WTC11 (cell line): ENCODE results near the gene PON1. TPM values are rescaled to one million over a fixed set of nuclear protein-coding genes. Genes with fewer than 3 reads are reported as not detected.

Source experiments
- ATAC-seq: fragments of 200-7000 bp; cut with Tn5 transposase; 2 replicates; pipeline ENCODE4 v1.10.0; 2021; ENCODE audit warnings: mild to moderate bottlenecking, moderate library complexity
- CTCF ChIA-PET: fragments of 300-600 bp; sonication (Branson Sonifier 250); formaldehyde crosslinking; loops from one replicate; lab custom pipeline; 2021; ENCODE audit warnings: antibody characterized with exemption; lab: Charles Lee
- POLR2A ChIA-PET: fragments of 350-600 bp; sonication (Branson Sonifier 250); formaldehyde crosslinking; loops from one replicate; lab custom pipeline; 2021; ENCODE audit warnings: antibody characterized with exemption; lab: Charles Lee
- DNase-seq: peaks from one replicate; pipeline ENCODE4 v3.0.0; 2021; ENCODE audit warnings: low spot score
- H3K27ac Mint-ChIP-seq: 2 replicates; pipeline ENCODE4 v1.8.0; 2021; ENCODE audit warnings: mixed read lengths
- H3K27me3 Mint-ChIP-seq: 2 replicates; pipeline ENCODE4 v1.8.0; 2021; ENCODE audit warnings: low read depth, mild to moderate bottlenecking, moderate library complexity, mixed read lengths
- H3K36me3 Mint-ChIP-seq: 2 replicates; pipeline ENCODE4 v1.8.0; 2021; ENCODE audit warnings: mixed read lengths
- H3K4me1 Mint-ChIP-seq: 2 replicates; pipeline ENCODE4 v1.8.0; 2022; ENCODE audit warnings: mixed read lengths
- H3K4me3 Mint-ChIP-seq: 2 replicates; pipeline ENCODE4 v1.8.0; 2021; ENCODE audit warnings: mild to moderate bottlenecking, moderate library complexity, mixed read lengths
- H3K9me3 Mint-ChIP-seq: 2 replicates; pipeline ENCODE4 v1.8.0; 2021; ENCODE audit warnings: mixed read lengths
- ATF2 ChIP-seq: sonication (generic); formaldehyde crosslinking; IDR thresholded peaks from 2 replicates; pipeline ENCODE4 v1.8.1; 2022; ENCODE audit warnings: low read depth, missing genetic modification reagents, borderline replicate concordance
- CDX4 ChIP-seq: fragments of 250-450 bp; sonication (Bioruptor Pico); IDR thresholded peaks from 2 replicates; pipeline ENCODE4 v1.9.0; 2021; ENCODE audit warnings: moderate library complexity, mild to moderate bottlenecking, inconsistent platforms, borderline replicate concordance
- CREM ChIP-seq: sonication (generic); formaldehyde crosslinking; IDR thresholded peaks from 2 replicates; pipeline ENCODE4 v1.8.1; 2022; ENCODE audit warnings: mild to moderate bottlenecking, missing genetic modification reagents, moderate library complexity
- ETV6 ChIP-seq: sonication (generic); formaldehyde crosslinking; IDR thresholded peaks from 2 replicates; pipeline ENCODE4 v1.8.1; 2022; ENCODE audit warnings: mild to moderate bottlenecking, missing genetic modification reagents
- GABPB1 ChIP-seq: sonication (generic); formaldehyde crosslinking; IDR thresholded peaks from 2 replicates; pipeline ENCODE4 v1.8.1; 2023; ENCODE audit warnings: mild to moderate bottlenecking, missing genetic modification reagents
- OVOL2 ChIP-seq: fragments of 250-450 bp; sonication (Bioruptor Pico); IDR thresholded peaks from 2 replicates; pipeline ENCODE4 v1.9.0; 2021; ENCODE audit warnings: mild to moderate bottlenecking, borderline replicate concordance
- PREB ChIP-seq: sonication (generic); formaldehyde crosslinking; IDR thresholded peaks from 2 replicates; pipeline ENCODE4 v1.8.1; 2022; ENCODE audit warnings: mild to moderate bottlenecking, missing genetic modification reagents, moderate library complexity, borderline replicate concordance
- RELA ChIP-seq: sonication (generic); formaldehyde crosslinking; IDR thresholded peaks from 2 replicates; pipeline ENCODE4 v1.8.1; 2022; ENCODE audit warnings: missing genetic modification reagents, mild to moderate bottlenecking, borderline replicate concordance
- ZNF423 ChIP-seq: fragments of 250-450 bp; sonication (Bioruptor Pico); IDR thresholded peaks from 2 replicates; pipeline ENCODE4 v2.1.2; 2022; ENCODE audit warnings: mild to moderate bottlenecking, moderate library complexity
- ZNF512 ChIP-seq: sonication (generic); formaldehyde crosslinking; IDR thresholded peaks from 2 replicates; pipeline ENCODE4 v1.8.1; 2022; ENCODE audit warnings: missing genetic modification reagents, borderline replicate concordance
- total RNA-seq: library from RNA; stranded (reverse); gene quantifications from 3 replicates; pipeline ENCODE4 v1.2.3, GENCODE V29; 2021
- TF ChIP-seq, protein P1 (sequence below): fragments of 250-450 bp; sonication (Bioruptor Pico); IDR thresholded peaks from 2 replicates; pipeline ENCODE4 v1.8.0; 2021; ENCODE audit warnings: mild to moderate bottlenecking
- TF ChIP-seq, protein P2 (sequence below): sonication (generic); formaldehyde crosslinking; IDR thresholded peaks from 2 replicates; pipeline ENCODE4 v1.8.0; 2023; ENCODE audit warnings: missing genetic modification reagents, mild to moderate bottlenecking, borderline replicate concordance
- TF ChIP-seq, protein P3 (sequence below): sonication (generic); formaldehyde crosslinking; conservative IDR thresholded peaks from 2 replicates; pipeline ENCODE4 v1.8.1; 2022; ENCODE audit warnings: mild to moderate bottlenecking, missing genetic modification reagents
- TF ChIP-seq, protein P4 (sequence below): sonication (generic); formaldehyde crosslinking; IDR thresholded peaks from 2 replicates; pipeline ENCODE4 v1.8.0; 2022; ENCODE audit warnings: missing genetic modification reagents
- TF ChIP-seq, protein P5 (sequence below): fragments of 250-450 bp; sonication (Bioruptor Pico); IDR thresholded peaks from 2 replicates; pipeline ENCODE4 v2.1.2; 2022; ENCODE audit warnings: mild to moderate bottlenecking, moderate library complexity

The PON1 gene
- total RNA-seq, 1 experiment from 2014 or later, result 0.26 TPM

DNA sequence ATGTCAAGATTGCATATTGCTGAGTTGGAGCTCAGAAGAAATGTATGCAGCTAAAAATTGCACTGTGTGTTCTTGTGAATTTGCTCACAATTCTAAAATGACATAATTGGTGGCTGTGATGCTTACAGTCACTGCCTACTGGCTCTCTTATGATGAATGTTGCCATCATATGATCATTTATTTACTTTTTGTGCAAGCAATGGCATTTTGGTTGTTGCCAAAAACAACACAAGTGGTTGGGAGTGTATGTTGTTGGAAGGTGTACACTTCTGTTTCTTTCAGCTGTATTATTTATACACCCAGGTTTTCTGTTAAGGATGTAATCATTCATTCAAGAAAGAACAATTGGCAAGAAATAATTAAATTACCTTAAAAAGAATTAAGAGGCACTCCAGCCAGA, 28.9 kb downstream of the PON1 start:
- H3K4me3 Mint-ChIP-seq, result no peak overlapping the region
- POLR2A ChIA-PET, result no interaction called here
- DNase-seq, result no peak
- TF ChIP-seq, protein P1, sequence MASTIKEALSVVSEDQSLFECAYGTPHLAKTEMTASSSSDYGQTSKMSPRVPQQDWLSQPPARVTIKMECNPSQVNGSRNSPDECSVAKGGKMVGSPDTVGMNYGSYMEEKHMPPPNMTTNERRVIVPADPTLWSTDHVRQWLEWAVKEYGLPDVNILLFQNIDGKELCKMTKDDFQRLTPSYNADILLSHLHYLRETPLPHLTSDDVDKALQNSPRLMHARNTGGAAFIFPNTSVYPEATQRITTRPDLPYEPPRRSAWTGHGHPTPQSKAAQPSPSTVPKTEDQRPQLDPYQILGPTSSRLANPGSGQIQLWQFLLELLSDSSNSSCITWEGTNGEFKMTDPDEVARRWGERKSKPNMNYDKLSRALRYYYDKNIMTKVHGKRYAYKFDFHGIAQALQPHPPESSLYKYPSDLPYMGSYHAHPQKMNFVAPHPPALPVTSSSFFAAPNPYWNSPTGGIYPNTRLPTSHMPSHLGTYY (CRISPR knock-in tag), result no peak
- TF ChIP-seq, protein P2, sequence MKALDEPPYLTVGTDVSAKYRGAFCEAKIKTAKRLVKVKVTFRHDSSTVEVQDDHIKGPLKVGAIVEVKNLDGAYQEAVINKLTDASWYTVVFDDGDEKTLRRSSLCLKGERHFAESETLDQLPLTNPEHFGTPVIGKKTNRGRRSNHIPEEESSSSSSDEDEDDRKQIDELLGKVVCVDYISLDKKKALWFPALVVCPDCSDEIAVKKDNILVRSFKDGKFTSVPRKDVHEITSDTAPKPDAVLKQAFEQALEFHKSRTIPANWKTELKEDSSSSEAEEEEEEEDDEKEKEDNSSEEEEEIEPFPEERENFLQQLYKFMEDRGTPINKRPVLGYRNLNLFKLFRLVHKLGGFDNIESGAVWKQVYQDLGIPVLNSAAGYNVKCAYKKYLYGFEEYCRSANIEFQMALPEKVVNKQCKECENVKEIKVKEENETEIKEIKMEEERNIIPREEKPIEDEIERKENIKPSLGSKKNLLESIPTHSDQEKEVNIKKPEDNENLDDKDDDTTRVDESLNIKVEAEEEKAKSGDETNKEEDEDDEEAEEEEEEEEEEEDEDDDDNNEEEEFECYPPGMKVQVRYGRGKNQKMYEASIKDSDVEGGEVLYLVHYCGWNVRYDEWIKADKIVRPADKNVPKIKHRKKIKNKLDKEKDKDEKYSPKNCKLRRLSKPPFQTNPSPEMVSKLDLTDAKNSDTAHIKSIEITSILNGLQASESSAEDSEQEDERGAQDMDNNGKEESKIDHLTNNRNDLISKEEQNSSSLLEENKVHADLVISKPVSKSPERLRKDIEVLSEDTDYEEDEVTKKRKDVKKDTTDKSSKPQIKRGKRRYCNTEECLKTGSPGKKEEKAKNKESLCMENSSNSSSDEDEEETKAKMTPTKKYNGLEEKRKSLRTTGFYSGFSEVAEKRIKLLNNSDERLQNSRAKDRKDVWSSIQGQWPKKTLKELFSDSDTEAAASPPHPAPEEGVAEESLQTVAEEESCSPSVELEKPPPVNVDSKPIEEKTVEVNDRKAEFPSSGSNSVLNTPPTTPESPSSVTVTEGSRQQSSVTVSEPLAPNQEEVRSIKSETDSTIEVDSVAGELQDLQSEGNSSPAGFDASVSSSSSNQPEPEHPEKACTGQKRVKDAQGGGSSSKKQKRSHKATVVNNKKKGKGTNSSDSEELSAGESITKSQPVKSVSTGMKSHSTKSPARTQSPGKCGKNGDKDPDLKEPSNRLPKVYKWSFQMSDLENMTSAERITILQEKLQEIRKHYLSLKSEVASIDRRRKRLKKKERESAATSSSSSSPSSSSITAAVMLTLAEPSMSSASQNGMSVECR, result no peak
- no peak for TF ChIP-seq OVOL2 (CRISPR knock-in tag)
- no peak for TF ChIP-seq PREB (CRISPR knock-in tag)
- TF ChIP-seq, protein P3, sequence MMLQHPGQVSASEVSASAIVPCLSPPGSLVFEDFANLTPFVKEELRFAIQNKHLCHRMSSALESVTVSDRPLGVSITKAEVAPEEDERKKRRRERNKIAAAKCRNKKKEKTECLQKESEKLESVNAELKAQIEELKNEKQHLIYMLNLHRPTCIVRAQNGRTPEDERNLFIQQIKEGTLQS (CRISPR knock-in tag), result no peak
- TF ChIP-seq CREM (CRISPR knock-in tag), result no peak
- TF ChIP-seq, protein P4, sequence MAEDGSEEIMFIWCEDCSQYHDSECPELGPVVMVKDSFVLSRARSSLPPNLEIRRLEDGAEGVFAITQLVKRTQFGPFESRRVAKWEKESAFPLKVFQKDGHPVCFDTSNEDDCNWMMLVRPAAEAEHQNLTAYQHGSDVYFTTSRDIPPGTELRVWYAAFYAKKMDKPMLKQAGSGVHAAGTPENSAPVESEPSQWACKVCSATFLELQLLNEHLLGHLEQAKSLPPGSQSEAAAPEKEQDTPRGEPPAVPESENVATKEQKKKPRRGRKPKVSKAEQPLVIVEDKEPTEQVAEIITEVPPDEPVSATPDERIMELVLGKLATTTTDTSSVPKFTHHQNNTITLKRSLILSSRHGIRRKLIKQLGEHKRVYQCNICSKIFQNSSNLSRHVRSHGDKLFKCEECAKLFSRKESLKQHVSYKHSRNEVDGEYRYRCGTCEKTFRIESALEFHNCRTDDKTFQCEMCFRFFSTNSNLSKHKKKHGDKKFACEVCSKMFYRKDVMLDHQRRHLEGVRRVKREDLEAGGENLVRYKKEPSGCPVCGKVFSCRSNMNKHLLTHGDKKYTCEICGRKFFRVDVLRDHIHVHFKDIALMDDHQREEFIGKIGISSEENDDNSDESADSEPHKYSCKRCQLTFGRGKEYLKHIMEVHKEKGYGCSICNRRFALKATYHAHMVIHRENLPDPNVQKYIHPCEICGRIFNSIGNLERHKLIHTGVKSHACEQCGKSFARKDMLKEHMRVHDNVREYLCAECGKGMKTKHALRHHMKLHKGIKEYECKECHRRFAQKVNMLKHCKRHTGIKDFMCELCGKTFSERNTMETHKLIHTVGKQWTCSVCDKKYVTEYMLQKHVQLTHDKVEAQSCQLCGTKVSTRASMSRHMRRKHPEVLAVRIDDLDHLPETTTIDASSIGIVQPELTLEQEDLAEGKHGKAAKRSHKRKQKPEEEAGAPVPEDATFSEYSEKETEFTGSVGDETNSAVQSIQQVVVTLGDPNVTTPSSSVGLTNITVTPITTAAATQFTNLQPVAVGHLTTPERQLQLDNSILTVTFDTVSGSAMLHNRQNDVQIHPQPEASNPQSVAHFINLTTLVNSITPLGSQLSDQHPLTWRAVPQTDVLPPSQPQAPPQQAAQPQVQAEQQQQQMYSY (CRISPR knock-in tag), result no peak
- TF ChIP-seq ETV6 (CRISPR knock-in tag), result no peak
- TF ChIP-seq ZNF423, result no peak
- TF ChIP-seq RELA (CRISPR knock-in tag), result no peak
- TF ChIP-seq ATF2 (CRISPR knock-in tag), result no peak
- TF ChIP-seq ZNF512 (CRISPR knock-in tag), result no peak
- TF ChIP-seq, protein P5, sequence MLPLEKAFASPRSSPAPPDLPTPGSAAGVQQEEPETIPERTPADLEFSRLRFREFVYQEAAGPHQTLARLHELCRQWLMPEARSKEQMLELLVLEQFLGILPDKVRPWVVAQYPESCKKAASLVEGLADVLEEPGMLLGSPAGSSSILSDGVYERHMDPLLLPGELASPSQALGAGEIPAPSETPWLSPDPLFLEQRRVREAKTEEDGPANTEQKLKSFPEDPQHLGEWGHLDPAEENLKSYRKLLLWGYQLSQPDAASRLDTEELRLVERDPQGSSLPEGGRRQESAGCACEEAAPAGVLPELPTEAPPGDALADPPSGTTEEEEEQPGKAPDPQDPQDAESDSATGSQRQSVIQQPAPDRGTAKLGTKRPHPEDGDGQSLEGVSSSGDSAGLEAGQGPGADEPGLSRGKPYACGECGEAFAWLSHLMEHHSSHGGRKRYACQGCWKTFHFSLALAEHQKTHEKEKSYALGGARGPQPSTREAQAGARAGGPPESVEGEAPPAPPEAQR (CRISPR knock-in tag), result no peak
- TF ChIP-seq GABPB1 (CRISPR knock-in tag), result no peak
- TF ChIP-seq CDX4 (CRISPR knock-in tag), result no peak

More for the DNA sequence above, 28.9 kb downstream of the PON1 start:
- Mint-ChIP-seq H3K4me1 (peaks cover 8% of the 10 kb centered on the region), H3K27ac (no peak overlapping the region), H3K9me3 (no peaks in the 10 kb centered on the region), H3K27me3 (no peaks in the 10 kb centered on the region), H3K36me3 (peaks cover 4% of the 10 kb centered on the region)
- CTCF ChIA-PET, result interaction anchor here (0.7 kb wide), 1 partner anchor 181 kb away, joined by 3 read pairs; no protein-coding TSS in a partner anchor
- no peak for ATAC-seq
